Skin of body (tissue), 2 donors: ENCODE results near the gene XPO6. TPM values are rescaled to one million over a fixed set of nuclear protein-coding genes. Genes with fewer than 3 reads are reported as not detected.
"Not testable (repeated sequence)": the region's sequence is repeated elsewhere in the genome, so short reads cannot be mapped to it uniquely, and the experiment has no call there.

Source experiments
- DNase-seq: peaks from one replicate; lab custom pipeline; 2025; lab: John Stamatoyannopoulos, UW
- total RNA-seq: library from RNA; depleted of rRNA; stranded (reverse); fragments of >200 nt; gene quantifications from one replicate; pipeline ENCODE4 v1.2.3, GENCODE V29; 2014

Gene XPO6
- total RNA-seq, 1 donor from 2014 or later, result 67.0 TPM

GRCh38 chr16:28117168-28117565 lies 94.6 kb downstream of the XPO6 start:
- DNase-seq, result no peak

- DNase-seq, result not testable (repeated sequence)
Observed at GRCh38 chr16:28115866-28116265, 95.9 kb downstream of the XPO6 start.

- DNase-seq, result no peak
Observed at GRCh38 chr16:28112908-28113307, 98.9 kb downstream of the XPO6 start.

- DNase-seq, result no peak
Observed at GRCh38 chr16:28110977-28111376, 100.8 kb downstream of the XPO6 start.

GRCh38 chr16:28110479-28110878 lies 101.3 kb downstream of the XPO6 start:
- no peak for DNase-seq

GRCh38 chr16:28110074-28110473 lies 101.7 kb downstream of the XPO6 start:
- DNase-seq, result no peak

- no peak for DNase-seq
Observed at GRCh38 chr16:28108590-28109247, 103.0 kb downstream of the XPO6 start.

GRCh38 chr16:28107232-28107631 lies 104.5 kb downstream of the XPO6 start:
- DNase-seq, result no peak

GRCh38 chr16:28106467-28107215 lies 105.1 kb downstream of the XPO6 start:
- no peak for DNase-seq

- DNase-seq, result no peak
Observed at GRCh38 chr16:28105954-28106353, 105.8 kb downstream of the XPO6 start.

- DNase-seq, result no peak
Observed at GRCh38 chr16:28105297-28105696, 106.5 kb downstream of the XPO6 start.

GRCh38 chr16:28104404-28104803 lies 107.4 kb downstream of the XPO6 start:
- no peak for DNase-seq

- DNase-seq, result no peak
Observed at GRCh38 chr16:28103516-28104170, 108.1 kb downstream of the XPO6 start.

- no peak for DNase-seq
Observed at GRCh38 chr16:28101533-28101890, 110.3 kb downstream of the XPO6 start.

- no peak for DNase-seq
Observed at GRCh38 chr16:28100810-28101532, 110.8 kb downstream of the XPO6 start.

- no peak for DNase-seq
Observed at GRCh38 chr16:28098959-28099945, 112.5 kb downstream of the XPO6 start.

- no peak for DNase-seq
Observed at GRCh38 chr16:28098171-28098958, 113.4 kb downstream of the XPO6 start.

GRCh38 chr16:28096983-28097899 lies 114.5 kb downstream of the XPO6 start:
- DNase-seq, result no peak

GRCh38 chr16:28093385-28093725 lies 118.4 kb downstream of the XPO6 start:
- no peak for DNase-seq
